ENCODE results near the gene CRABP2.

The CRABP2 gene

DNA sequence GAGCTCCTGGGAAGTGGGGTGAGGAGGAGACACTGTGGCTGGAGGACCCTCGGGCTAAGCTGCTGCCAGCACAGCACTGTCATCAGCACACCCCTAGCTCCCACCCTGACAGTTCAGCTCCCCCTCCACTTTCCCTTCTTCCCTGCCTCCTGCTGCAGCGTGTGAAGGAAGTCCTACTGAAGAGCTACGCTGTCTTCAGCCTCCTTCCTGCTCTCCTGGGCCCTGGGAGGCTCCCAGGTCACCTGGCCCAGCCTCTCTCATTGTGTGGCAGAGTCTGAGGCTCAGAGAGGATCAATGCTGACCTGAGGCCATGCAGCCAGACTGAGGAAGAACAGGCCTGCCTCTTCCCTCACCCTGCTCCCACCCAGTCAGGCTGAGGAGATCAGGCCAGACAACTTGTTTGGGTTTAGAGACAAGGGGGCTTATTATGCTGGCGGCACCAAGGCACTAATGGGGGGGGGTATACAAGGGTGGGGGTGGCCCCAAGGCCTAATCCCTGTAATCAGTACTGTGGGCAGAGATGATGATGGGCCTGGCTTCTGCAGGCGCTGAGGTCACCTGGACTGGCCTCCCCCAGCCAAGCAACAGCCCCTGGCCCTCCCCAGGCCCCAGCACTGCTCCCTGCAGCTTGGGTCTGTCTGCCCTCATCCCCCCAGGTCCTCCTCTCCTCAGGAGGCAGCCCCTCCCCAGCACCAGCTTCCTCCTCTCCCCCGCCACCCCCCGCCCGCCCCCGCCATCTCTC lies 37.2 kb downstream of the CRABP2 start:
- no peak for DNase-seq

DNA sequence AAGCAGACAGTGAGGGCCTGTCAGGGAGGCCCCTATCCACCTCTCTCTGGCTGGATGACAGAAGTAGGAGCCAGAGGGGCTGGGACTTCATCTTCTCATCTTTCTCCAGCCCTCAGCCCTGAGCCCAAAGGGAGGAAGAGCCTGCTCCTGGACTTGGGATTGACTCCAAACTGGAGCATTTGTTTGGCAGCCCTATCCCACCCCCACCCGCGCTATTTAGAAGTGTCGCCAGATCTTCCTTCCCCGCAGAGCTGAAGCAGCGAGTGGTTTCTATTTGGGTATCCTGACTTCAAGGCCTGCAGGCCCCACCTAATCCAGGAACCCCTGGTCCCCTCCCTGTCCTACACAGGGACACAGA lies 37.8 kb downstream of the CRABP2 start:
- DNase-seq, result no peak

DNA sequence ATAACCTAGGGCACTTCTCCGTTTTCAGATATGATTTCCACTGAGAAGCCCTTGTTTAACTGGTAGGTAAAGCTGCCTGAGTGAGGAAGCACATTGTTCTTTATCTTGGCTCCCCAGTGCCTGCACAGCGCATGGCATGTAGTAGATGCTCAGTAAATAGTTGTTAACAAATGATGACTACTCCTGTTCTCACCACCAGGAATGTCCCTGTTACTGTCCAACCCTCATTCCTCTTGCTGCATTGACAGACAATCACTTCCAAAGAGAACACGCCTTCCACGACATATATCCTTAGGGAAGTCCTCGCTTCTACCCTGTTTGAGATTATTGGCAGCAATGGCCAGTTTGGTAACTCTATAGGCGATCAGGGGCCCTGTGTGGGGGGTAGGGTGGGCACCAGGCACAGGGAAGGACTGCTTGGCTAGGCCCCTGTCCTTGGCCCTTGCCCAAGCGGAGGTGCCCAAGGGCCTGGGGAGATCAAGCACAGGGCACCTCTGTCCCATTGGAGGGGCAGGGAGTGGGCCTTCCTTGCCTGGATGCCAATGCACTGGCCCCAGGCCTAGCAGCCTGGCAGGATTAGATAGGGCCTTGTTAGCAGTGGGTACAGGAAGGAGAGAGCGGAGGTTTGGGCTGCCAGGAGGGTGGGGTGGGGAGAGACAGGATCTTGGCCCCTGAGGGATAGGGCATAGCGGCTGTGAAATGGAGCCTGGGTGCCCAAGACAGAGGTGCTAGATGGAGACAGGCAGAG lies 38.3 kb downstream of the CRABP2 start:
- DNase-seq, result no peak

DNA sequence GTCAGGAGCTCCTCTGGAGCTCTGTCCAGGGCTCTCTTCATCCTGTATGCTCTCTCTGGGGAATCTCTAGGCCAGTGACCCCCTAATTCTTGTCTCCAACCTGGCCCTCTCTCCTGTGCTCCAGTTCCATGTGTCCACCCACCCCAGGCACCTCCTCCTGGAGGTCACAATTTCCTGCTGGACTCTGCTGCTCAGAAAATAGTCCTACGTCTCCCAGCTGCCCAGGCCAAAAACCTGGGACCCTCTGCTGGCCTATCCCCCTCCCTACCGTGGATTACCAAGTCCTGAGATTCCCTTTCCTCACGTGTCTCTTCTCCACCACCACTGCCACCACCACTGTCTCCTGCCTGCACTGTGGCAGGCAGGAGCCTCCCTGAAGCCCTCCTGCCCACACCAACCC lies 39.8 kb downstream of the CRABP2 start:
- DNase-seq, result no peak

DNA sequence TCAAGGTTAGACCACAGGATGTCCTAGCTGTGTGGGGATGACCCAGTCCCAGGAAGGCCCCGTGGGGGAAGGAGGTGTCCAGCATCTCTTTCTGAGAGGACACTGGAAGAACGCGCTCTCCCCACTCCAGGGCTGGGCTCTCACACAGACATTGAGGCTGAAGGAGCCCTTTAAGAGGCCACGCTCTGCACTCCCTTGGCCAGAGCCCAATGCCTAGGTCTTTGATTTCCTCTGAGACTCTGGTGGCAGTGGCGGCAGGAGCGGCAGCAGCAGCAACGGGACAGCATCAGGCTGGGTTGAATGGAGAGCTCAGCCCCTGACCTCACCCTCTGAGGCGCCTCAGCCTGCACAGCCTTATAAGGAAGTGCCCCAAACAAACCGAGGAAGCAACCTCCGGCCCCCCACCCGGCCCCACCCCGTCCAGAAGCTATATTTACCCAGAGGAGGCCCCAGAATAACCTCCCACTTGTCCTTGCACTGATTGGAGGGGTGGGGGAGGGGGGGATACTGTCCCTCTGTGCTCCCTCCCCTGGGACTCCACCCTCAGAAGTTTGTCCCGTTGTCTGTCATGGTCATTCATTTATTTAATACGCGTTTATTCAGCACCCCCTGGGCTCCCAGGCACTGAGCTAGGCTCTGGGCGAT lies 40.5 kb downstream of the CRABP2 start:
- no peak for DNase-seq

DNA sequence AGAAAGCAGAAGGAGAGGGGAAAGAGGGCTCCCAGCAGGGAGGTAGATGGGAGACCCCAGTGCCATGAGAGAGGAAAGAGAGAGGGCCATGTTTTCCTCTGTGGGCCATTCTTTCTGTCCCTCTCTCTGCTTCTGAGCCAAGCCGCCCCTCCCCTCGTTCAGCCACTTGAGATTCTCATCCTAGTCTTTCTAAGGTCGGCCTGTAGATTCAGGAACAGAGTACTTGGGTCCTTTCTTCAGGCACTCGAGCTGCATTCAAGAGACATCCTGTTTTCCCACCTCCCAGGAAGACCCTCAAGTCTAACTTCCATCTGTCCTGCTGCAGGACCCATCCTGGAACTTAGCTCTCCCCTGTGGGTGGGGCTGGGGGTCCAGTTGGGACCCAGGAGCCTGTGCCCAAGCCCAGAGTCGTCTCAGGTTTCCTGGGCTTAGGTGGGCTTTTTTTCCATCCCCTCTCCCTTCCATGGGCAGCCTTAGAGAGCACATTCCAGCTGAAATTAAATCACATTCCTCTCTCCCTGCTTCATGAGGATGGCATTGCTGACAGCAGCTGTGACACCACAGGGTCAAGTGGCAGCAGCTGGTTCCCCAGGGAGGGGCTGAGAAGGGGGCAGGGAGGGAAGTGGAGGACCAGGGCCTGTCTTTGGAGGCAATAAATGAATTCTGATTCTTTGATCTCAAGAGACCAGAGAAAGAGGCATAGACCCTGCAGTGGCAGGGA lies 41.2 kb downstream of the CRABP2 start:
- DNase-seq, result no peak

DNA sequence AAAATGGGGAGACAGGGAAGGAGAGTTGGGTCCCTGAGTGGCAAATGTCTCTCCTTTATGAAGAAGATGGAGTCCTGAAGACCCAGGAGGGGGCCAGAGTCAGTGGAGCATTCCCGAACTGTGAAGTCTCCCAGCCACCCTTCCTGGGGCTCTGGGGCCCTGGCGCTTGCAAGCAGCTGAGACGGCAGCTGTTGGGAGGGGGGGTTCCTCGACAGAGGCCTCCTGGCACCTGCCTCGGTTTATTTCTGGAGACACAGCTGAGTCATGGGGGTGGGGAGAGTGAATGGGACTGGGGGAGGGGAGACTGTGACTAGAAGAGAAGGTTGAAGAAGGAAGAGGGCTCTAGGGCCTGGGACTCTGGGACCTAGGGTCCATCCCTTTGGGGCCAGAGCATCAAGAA lies 42.2 kb downstream of the CRABP2 start:
- DNase-seq, result no peak

DNA sequence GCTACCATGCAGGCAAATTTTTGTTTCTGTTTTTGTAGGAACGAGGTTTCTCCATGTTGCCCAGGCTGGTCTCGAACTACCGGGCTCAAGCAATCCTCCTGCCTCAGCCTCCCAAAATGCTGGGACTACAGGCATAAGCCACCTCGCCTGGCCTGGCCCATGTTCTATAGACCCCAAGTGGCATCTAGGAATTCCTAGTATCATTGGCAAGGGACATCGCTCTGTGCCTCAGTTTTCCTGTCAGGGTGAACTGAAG lies 42.7 kb downstream of the CRABP2 start:
- no peak for DNase-seq

DNA sequence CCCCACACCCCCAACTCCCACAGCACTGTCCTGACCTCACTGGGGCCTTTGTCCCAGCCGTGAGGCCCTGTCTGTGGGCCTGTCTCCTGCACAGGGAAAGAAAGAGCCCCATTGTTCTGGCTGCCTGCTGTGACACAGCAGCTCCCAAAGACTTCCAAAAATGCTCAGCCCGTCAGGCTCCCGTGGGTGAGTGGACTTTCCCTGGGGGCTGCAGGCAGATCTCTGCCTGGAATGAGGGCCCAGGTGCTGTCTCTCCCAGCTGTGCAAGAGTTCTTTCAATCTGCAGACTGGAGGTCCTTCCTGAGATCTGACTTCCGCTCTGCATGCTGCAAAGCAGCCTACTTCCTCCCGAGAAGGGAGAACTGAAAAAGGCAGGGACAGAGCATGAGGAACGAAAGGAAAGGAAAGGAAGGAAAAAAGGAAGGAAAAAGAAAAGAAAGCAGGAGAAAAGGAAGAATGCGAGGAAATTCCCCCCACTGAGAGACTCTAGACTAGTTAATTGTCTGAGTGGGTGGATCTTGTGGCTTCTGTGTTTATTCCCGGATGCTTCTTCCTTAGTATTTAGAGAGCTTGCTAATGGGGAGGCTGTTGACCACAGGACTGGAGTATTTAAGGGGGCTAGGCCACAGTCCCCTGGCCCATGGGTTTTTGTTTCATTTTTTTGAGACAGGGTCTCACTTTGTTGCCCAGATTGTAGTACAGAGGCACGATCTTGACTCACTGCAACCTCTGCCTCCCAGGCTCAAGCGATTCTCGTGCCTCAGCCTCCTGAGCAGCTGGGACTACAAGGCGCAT lies 43.2 kb downstream of the CRABP2 start:
- DNase-seq, result no peak

DNA sequence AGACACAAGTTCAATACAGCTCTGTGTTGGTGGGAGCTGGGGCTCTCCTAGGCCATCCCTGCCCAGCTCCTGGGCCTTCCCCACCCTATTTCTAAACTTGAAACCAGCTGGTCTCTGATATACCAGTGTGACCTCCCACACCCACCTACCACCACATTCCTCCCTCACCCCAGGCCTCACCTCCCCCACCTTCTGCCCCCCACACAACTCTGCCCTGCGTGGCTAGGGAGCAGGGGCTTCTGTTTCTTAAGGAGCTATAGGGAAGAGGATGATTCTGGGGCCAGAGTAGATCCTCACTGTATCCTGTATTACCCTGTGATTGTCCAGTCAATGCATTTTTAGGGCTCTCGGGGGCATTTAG lies 44.7 kb downstream of the CRABP2 start:
- DNase-seq, result no peak

DNA sequence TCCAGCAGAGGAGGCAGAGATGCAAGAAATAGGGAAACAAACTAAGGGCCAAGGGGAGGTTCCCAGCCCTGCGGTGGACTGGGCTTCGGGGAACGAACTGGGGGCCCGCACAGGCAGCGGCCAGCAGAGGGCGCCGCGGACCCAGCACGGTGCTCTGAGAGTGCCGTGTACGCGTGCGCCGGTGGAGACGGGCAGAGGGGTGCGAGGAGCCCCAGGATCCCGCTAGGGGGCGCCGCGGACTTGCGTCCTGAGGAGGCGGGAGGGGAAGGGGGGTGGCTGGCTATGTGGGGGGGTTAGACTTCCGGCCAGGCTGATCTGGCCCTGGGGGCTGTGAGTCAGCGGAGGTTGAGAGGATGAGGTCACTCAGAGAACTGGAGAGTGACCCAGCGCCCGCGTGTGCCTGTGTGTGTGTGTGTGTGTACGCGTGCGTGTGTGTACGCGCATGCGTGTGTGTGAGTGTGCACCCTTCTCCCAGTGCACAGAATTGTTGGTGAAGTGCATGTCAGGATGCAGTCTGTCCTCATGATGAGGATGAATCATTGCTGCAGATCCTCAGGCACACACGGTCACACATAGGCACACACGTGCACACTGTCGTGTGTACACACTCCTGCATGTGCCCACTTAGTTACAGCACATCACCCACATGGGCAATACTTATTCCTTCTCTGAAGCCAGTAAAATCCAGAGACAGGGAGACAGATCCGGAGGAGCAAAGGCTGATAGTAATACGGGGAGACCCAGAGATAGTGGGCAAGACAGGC lies 45.2 kb downstream of the CRABP2 start:
- peak; percentile 95 for DNase-seq

DNA sequence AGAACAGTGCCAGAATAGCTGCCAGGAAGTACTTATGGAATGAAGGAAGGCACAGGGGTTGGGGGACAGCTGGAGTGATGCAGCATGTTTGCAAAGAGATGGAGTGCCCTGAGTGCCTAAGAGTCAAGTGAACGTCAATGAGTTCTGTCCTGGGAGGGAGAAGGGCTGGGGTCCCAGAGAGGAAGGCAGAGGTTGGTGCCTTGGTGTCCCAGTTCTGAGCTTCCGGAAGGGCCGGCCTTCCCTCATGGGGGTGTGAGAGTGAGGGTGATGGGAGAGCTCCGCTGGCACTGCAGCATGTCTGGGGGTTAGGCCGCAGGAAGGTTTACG lies 45.8 kb downstream of the CRABP2 start:
- DNase-seq, result no peak

DNA sequence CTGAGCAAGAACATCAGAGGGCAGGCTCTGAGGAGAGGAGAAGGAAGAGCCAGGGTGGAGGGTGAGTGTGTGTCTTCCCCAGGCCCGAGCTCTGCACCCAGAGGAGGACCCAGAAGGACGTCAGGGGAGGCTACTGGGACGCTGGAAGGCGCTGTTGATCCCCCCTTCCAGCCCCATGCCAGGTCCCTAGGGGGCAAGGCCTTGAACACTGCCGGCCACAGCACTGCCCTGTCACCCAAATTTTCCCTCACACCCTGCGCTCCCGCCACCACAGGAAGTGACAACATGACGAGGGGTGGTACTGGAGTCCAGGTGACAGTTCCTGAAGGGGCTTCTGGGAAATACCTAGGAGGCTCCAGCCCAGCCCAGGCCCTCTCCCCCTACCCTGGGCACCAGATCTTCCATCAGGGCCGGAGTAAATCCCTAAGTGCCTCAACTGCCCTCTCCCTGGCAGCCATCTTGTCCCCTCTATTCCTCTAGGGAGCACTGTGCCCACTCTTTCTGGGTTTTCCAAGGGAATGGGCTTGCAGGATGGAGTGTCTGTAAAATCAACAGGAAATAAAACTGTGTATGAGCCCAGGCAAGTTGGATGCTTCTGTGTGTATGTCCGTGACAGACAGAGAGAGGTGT lies 46.3 kb downstream of the CRABP2 start:
- DNase-seq, result no peak

DNA sequence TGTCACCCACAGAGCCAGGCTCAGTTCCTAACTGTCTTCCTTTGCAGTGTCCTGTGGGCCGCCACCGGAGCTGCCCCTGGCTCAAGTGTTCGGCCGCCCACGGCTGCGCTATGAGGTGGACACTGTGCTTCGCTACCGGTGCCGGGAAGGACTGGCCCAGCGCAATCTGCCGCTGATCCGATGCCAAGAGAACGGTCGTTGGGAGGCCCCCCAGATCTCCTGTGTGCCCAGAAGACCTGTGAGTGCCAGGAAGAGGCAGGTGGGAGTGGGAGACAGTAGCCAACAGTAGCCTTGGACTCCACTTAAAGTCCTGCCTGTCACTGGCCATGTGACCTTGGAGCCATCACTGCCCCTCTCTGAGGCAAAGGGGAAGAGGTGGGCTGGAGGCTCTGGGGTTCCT lies 46.9 kb downstream of the CRABP2 start:
- no peak for DNase-seq

DNA sequence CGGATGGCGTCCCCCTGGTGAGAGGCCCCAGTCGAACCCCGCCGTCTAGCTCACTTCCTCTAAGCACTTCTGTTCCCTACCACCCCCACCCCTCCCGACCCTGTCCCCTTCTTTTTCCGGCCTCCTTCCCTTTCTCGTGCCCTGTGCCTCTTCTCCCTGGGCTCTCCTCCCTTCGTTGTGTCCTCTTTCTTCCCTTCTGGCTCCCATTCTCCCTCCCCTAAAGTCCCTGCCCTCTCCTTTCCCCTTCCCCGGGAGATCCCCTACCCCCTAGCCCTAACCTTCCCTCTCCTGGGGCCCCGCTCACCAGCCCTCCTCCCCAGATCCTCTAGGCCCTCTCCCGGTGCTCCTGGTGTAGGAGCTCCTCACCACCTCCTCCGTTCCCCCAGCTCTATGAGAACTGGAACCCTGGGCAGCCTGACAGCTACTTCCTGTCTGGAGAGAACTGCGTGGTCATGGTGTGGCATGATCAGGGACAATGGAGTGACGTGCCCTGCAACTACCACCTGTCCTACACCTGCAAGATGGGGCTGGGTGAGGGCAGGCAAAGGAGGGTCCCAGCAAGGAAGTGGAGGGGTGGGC lies 47.6 kb downstream of the CRABP2 start:
- DNase-seq, result no peak

DNA sequence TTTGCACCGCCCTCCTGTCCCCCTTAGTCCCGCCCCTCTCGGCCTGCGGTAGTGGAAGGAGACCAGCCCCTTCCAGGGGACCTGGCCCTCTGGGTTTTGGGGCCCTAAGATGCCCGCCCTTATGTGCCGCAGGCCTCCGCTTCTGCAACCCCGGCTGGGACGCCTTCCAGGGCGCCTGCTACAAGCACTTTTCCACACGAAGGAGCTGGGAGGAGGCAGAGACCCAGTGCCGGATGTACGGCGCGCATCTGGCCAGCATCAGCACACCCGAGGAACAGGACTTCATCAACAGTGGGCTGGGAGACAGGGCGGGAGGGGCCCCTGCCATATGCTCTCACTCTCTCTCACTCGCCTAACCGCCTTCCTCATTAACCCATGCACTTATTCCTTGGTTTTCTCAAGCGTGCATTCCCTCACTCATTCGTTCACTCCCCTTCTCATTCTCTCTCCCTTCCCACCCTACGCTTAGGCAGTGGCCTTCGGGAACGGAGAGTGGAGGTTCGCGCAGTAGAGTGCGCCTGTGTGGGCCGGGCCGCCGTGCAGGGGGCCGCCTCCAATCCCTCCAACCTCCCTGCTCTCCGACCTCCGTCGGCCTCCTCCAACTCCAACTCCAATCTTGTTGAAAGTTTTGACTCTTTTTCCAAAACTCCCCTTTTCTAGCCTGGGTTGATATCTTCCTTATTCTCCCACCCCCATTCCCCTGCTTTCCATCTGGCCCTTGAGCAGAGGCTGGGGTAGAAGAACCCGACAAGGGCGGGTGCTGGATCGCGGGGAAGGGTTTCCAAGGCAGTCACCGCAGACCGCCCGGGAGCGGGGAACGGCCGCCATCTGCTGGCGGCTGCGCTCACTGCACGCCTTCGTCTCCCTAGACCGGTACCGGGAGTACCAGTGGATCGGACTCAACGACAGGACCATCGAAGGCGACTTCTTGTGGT lies 48.3 kb downstream of the CRABP2 start:
- DNase-seq, result peak; percentile 80

DNA sequence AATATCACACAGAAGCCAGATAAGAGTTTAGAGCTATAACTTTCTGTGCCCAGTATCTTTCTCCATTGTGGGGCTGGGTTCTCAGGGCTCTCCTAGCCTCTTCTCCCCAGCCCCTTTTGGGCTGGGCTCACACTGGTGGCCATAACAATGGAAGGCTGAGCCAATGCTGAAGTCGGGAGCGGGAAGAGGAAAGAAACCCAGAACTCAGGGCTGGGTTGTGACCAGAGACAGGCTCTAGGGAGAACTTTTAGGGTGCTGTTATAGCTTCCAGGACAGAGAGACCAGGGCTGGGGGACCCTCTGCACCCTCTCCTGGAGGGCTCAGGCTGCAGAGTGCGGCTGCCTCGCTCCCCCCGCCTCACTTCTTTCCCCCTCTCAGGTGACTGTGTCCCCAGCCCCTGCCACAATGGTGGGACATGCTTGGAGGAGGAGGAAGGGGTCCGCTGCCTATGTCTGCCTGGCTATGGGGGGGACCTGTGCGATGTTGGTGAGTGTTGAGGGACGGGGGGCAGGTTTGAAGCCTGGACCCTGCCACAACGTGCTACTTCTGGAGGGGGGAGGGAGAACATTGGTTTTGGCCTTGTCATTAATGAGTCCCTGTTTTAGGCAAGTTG lies 49.4 kb downstream of the CRABP2 start:
- no peak for DNase-seq

DNA sequence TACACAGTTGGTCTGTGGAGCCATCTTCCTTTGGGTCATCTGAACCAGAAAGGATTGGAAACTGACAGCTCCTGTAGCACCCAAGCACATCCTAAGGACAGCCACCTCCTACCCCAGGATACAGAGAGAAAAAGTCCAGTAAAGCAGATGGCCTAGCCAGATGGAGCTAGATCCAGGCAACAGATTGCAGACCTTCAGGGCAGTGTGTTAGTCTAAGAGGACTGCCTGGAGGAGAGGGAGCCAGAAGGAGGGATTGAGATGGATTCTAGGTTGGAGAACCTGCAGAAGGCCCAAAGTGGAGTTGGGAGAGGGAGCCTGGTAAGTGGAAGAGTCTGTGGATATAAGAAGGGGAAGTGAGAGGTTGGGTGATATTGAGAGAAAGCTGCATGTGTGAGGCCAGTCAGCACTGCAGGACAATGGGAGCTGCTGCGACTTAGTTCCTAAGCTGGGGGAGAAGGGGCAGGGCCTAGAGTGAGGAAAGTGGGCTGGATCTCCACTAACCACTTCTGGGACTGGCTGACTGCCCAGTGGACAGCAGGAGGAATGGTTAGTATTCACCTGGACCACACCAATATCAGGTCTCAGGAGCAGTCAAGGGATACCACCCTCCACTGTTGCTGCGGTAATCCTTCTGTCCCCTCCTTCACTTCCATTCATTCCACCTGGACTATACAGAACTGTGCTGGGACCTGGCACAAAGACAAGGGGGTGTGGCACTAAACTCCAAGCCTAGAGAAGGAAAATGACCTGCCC lies 50.1 kb downstream of the CRABP2 start:
- DNase-seq, result peak; percentile 70

DNA sequence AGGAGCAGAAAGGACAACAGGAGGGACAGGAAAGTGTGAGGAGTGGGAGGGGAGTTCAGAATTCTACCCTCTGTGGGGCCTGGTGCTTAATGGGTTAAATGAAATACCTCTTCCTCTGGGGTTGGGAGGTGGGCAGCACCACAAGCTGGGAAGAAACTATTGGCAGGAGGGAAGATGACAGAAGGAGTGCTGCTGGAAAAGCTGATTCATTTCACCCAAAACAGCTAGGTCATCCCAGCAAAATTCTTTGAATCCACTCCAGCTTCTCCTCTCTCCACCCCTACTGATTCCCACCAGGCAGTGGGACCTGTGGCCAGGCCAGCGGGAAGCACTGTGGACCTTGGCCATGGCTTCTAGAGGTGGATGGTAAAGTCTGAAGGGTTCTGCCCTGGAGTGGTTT lies 50.7 kb downstream of the CRABP2 start:
- peak; percentile 68 for DNase-seq

Data from NCI-H1694 (cell line).